Neural progenitor cell (in vitro differentiated cells): ENCODE measurements around the gene HDAC7. TPM values are rescaled to one million over a fixed set of nuclear protein-coding genes. Genes with fewer than 3 reads are reported as not detected.

Experiments used
- DNase-seq: peaks from one replicate; pipeline ENCODE4 v3.0.0-alpha.2; 2016; ENCODE audit warnings: low spot score
- H2AFZ ChIP-seq: fragments of 200-600 bp; sonication (generic); replicated peaks from 2 replicates; pipeline ENCODE4 v1.6.1; 2016; ENCODE audit warnings: antibody characterized with exemption
- H3F3A ChIP-seq: fragments of 200-600 bp; sonication (generic); 2 replicates; pipeline ENCODE4 v1.6.1; 2016; ENCODE audit warnings: antibody characterized with exemption, low read depth
- H3K27ac ChIP-seq: fragments of 200-600 bp; sonication (generic); 2 replicates; pipeline ENCODE4 v1.5.1; 2016; ENCODE audit warnings: mild to moderate bottlenecking
- H3K27me3 ChIP-seq: fragments of 200-600 bp; sonication (generic); 2 replicates; pipeline ENCODE4 v1.6.1; 2016; ENCODE audit warnings: mild to moderate bottlenecking, moderate library complexity
- H3K36me3 ChIP-seq: fragments of 200-600 bp; sonication (generic); 2 replicates; pipeline ENCODE4 v1.5.1; 2016
- H3K4me1 ChIP-seq: fragments of 200-600 bp; sonication (generic); 2 replicates; pipeline ENCODE4 v1.6.1; 2016; ENCODE audit warnings: mixed run types
- H3K4me2 ChIP-seq: fragments of 200-600 bp; sonication (generic); 2 replicates; pipeline ENCODE4 v1.6.1; 2016
- H3K4me3 ChIP-seq: fragments of 200-600 bp; sonication (generic); 2 replicates; pipeline ENCODE4 v1.5.1; 2016
- H3K79me2 ChIP-seq: fragments of 200-600 bp; sonication (generic); 2 replicates; pipeline ENCODE4 v1.6.1; 2016; ENCODE audit warnings: low read depth
- H3K9ac ChIP-seq: fragments of 200-600 bp; sonication (generic); 2 replicates; pipeline ENCODE4 v1.6.1; 2016
- H3K9me3 ChIP-seq: fragments of 200-600 bp; sonication (generic); 2 replicates; pipeline ENCODE4 v1.5.1; 2016; ENCODE audit warnings: low read depth
- H4K20me1 ChIP-seq: fragments of 200-600 bp; sonication (generic); 2 replicates; pipeline ENCODE4 v1.6.1; 2016; ENCODE audit warnings: low read depth
- H3K27ac Mint-ChIP-seq: 3 replicates; pipeline ENCODE4 v1.8.0; 2021; ENCODE audit warnings: mixed read lengths
- H3K27me3 Mint-ChIP-seq: 2 replicates; pipeline ENCODE4 v1.8.0; 2022; ENCODE audit warnings: low read depth, mild to moderate bottlenecking, inconsistent platforms, moderate library complexity, mixed read lengths; ENCODE audit not compliant: insufficient read depth
- H3K36me3 Mint-ChIP-seq: 3 replicates; pipeline ENCODE4 v1.8.0; 2021; ENCODE audit warnings: mixed read lengths
- H3K4me1 Mint-ChIP-seq: 3 replicates; pipeline ENCODE4 v1.8.0; 2021; ENCODE audit warnings: mixed read lengths
- H3K4me3 Mint-ChIP-seq: 3 replicates; pipeline ENCODE4 v1.8.0; 2021; ENCODE audit warnings: mild to moderate bottlenecking, moderate library complexity, mixed read lengths
- H3K9me3 Mint-ChIP-seq: 3 replicates; pipeline ENCODE4 v1.8.0; 2020; ENCODE audit warnings: mixed read lengths
- CTCF ChIP-seq: fragments of 200-600 bp; sonication (generic); IDR thresholded peaks from 2 replicates; pipeline ENCODE4 v1.5.1; 2017; ENCODE audit warnings: antibody characterized with exemption, mild to moderate bottlenecking
- EZH2 ChIP-seq: fragments of 200-600 bp; sonication (generic); IDR thresholded peaks from 2 replicates; pipeline ENCODE4 v1.6.1; 2017; ENCODE audit warnings: antibody characterized with exemption, mild to moderate bottlenecking, moderate library complexity
- EZH2phosphoT487 ChIP-seq: fragments of 200-600 bp; sonication (generic); IDR thresholded peaks from 2 replicates; pipeline ENCODE4 v1.6.1; 2017; ENCODE audit warnings: antibody characterized with exemption
- total RNA-seq: library from RNA; depleted of rRNA; stranded (reverse); fragments of >200 nt; gene quantifications from 2 replicates; pipeline ENCODE4 v1.2.3, GENCODE V29; 2015; ENCODE audit warnings: low replicate concordance

The HDAC7 gene
- 7.2 and 14.2 TPM in 2 replicates for total RNA-seq

GRCh38 chr12:47819896-47820630 lies at the start of gene HDAC7:
Gene HDAC7 (minus strand): TSS chr12:47819903. CDS start chr12:47819785, 118 bp downstream.
- Mint-ChIP-seq H3K27ac (peak within 1 kb of the TSS; percentile 100), H3K36me3 (peaks cover under 1% of the 10 kb centered on the region), H3K4me1 (peaks cover 72% of the 10 kb centered on the region), H3K9me3 (no peaks in the 10 kb centered on the region), H3K4me3 (peak within 1 kb of the TSS; percentile 96), H3K27me3 (peaks cover 16% of the 10 kb centered on the region)
- Histone ChIP-seq H3F3A (peaks cover 37% of the 10 kb centered on the region), H3K4me2 (peak within 1 kb of the TSS; percentile 98), H2AFZ (no peak within 1 kb of the TSS), H3K27me3 (peaks cover 22% of the 10 kb centered on the region), H3K4me3 (peak within 1 kb of the TSS; percentile 84), H3K79me2 (peaks cover 42% of the 10 kb centered on the region), H3K9me3 (no peaks in the 10 kb centered on the region), H4K20me1 (peaks cover 5% of the 10 kb centered on the region), H3K4me1 (peaks cover 36% of the 10 kb centered on the region), H3K27ac (no peak within 1 kb of the TSS), H3K9ac (no peak within 1 kb of the TSS), H3K36me3 (no peaks in the 10 kb centered on the region)
- peak; percentile 86 for DNase-seq
- TF ChIP-seq EZH2: no peak
- no peak for TF ChIP-seq EZH2phosphoT487
- no peak for TF ChIP-seq CTCF

- Mint-ChIP-seq H3K27ac (no peak overlapping the region), H3K4me1 (no peaks in the 10 kb centered on the region), H3K36me3 (no peaks in the 10 kb centered on the region), H3K9me3 (no peaks in the 10 kb centered on the region), H3K4me3 (no peak overlapping the region), H3K27me3 (peaks cover 3% of the 10 kb centered on the region)
- Histone ChIP-seq H4K20me1 (no peaks in the 10 kb centered on the region), H3F3A (no peaks in the 10 kb centered on the region), H3K4me1 (no peaks in the 10 kb centered on the region), H3K9ac (no peak overlapping the region), H3K27me3 (no peaks in the 10 kb centered on the region), H3K4me3 (no peak overlapping the region), H3K9me3 (no peaks in the 10 kb centered on the region), H3K27ac (no peak overlapping the region), H3K36me3 (no peaks in the 10 kb centered on the region), H2AFZ (no peak overlapping the region), H3K4me2 (no peak overlapping the region), H3K79me2 (no peaks in the 10 kb centered on the region)
- no peak for DNase-seq
- no peak for TF ChIP-seq EZH2phosphoT487
- no peak for TF ChIP-seq EZH2
- no peak for TF ChIP-seq CTCF
Measured at GRCh38 chr12:47868552-47869031, 48.9 kb upstream of the HDAC7 start.

GRCh38 chr12:47868041-47868440 lies 48.3 kb upstream of the HDAC7 start:
- Histone ChIP-seq H3K9ac (no peak overlapping the region), H3K27me3 (no peaks in the 10 kb centered on the region)
- peaks cover 3% of the 10 kb centered on the region for H3K27me3 Mint-ChIP-seq

GRCh38 chr12:47867495-47867941 lies 47.8 kb upstream of the HDAC7 start:
- Histone ChIP-seq H3K27ac (no peak overlapping the region), H3K27me3 (no peaks in the 10 kb centered on the region), H3K36me3 (no peaks in the 10 kb centered on the region), H3K4me3 (no peak overlapping the region), H3K79me2 (no peaks in the 10 kb centered on the region), H3K9ac (no peak overlapping the region), H3K9me3 (no peaks in the 10 kb centered on the region), H2AFZ (no peak overlapping the region), H3K4me1 (no peaks in the 10 kb centered on the region), H3F3A (no peaks in the 10 kb centered on the region), H3K4me2 (no peak overlapping the region), H4K20me1 (no peaks in the 10 kb centered on the region)
- Mint-ChIP-seq H3K36me3 (no peaks in the 10 kb centered on the region), H3K4me1 (no peaks in the 10 kb centered on the region), H3K27me3 (peaks cover 3% of the 10 kb centered on the region), H3K9me3 (no peaks in the 10 kb centered on the region), H3K27ac (no peak overlapping the region), H3K4me3 (no peak overlapping the region)
- no peak for TF ChIP-seq EZH2
- no peak for TF ChIP-seq CTCF
- TF ChIP-seq EZH2phosphoT487: no peak
- no peak for DNase-seq

More at GRCh38 chr12:47868041-47868440, 48.3 kb upstream of the HDAC7 start:
- no peaks in the 10 kb centered on the region for H3K9me3 ChIP-seq
- H3K4me3 ChIP-seq: no peak overlapping the region
- no peak overlapping the region for H2AFZ ChIP-seq
- DNase-seq: no peak
- Mint-ChIP-seq H3K4me3 (no peak overlapping the region), H3K27ac (no peak overlapping the region), H3K9me3 (no peaks in the 10 kb centered on the region), H3K36me3 (no peaks in the 10 kb centered on the region), H3K4me1 (no peaks in the 10 kb centered on the region)
- no peaks in the 10 kb centered on the region for H3K79me2 ChIP-seq
- TF ChIP-seq EZH2phosphoT487 (no peak), EZH2 (no peak)
- H3K4me1 ChIP-seq: no peaks in the 10 kb centered on the region
- no peak overlapping the region for H3K27ac ChIP-seq
- H4K20me1 ChIP-seq: no peaks in the 10 kb centered on the region
- no peak overlapping the region for H3K4me2 ChIP-seq
- H3K36me3 ChIP-seq: no peaks in the 10 kb centered on the region
- no peaks in the 10 kb centered on the region for H3F3A ChIP-seq
